NCI-H1417 (cell line): Measurements from ENCODE around the gene PDGFD.
"Not testable (repeated sequence)": the region's sequence is repeated elsewhere in the genome, so short reads cannot be mapped to it uniquely, and the experiment has no call there.

Experiments used
- DNase-seq, 3 experiments: peaks; one replicate each; lab custom pipeline; 2025; lab: John Stamatoyannopoulos, UW

The PDGFD gene

GRCh38 chr11:104054911-104055529 lies 108.9 kb downstream of the PDGFD start:
- DNase-seq = no peak

GRCh38 chr11:104053743-104054478 lies 110.0 kb downstream of the PDGFD start:
- no peak for DNase-seq

- no peak for DNase-seq
Observed at GRCh38 chr11:104051778-104052177, 112.2 kb downstream of the PDGFD start.

- DNase-seq = no peak
Observed at GRCh38 chr11:104049116-104049515, 114.8 kb downstream of the PDGFD start.

- not testable (repeated sequence) for DNase-seq
Observed at GRCh38 chr11:104046858-104047257, 117.1 kb downstream of the PDGFD start.

GRCh38 chr11:104046331-104046730 lies 117.6 kb downstream of the PDGFD start:
- no peak for DNase-seq

- no peak for DNase-seq
Observed at GRCh38 chr11:104043678-104044239, 120.2 kb downstream of the PDGFD start.

GRCh38 chr11:104043142-104043541 lies 120.8 kb downstream of the PDGFD start:
- DNase-seq = no peak

GRCh38 chr11:104041792-104042191 lies 122.2 kb downstream of the PDGFD start:
- DNase-seq = peak in 1 of 3 experiments; percentile 13

- no peak for DNase-seq
Observed at GRCh38 chr11:104036995-104037394, 127.0 kb downstream of the PDGFD start.

GRCh38 chr11:104036588-104036987 lies 127.4 kb downstream of the PDGFD start, which contains the start of gene DDI1:
DDI1 (plus strand) TSS chr11:104036640; CDS start chr11:104036823, 183 bp downstream.
- no peak for DNase-seq

- no peak for DNase-seq
Observed at GRCh38 chr11:104033561-104033960, 130.4 kb downstream of the PDGFD start.

GRCh38 chr11:104033134-104033533 lies 130.8 kb downstream of the PDGFD start:
- no peak for DNase-seq

GRCh38 chr11:104028476-104029263 lies 135.3 kb downstream of the PDGFD start:
- DNase-seq = no peak

GRCh38 chr11:104024572-104024971 lies 139.4 kb downstream of the PDGFD start:
- DNase-seq = no peak

- no peak for DNase-seq
Observed at GRCh38 chr11:104015649-104016415, 148.1 kb downstream of the PDGFD start.

GRCh38 chr11:104011044-104011443 lies 152.9 kb downstream of the PDGFD start:
- no peak for DNase-seq

GRCh38 chr11:104009744-104010143 lies 154.2 kb downstream of the PDGFD start:
- no peak for DNase-seq

- DNase-seq = no peak
Observed at GRCh38 chr11:104005234-104005855, 158.6 kb downstream of the PDGFD start.

GRCh38 chr11:104003491-104003890 lies 160.5 kb downstream of the PDGFD start:
- no peak for DNase-seq

GRCh38 chr11:104001561-104002056 lies 162.3 kb downstream of the PDGFD start:
- DNase-seq = no peak
